HL-60 (cell line): Measurements from ENCODE around the gene THUMPD3.

Source experiments
- CTCF ChIP-seq: IDR thresholded peaks from one replicate; pipeline ENCODE4 v1.5.1; 2011; ENCODE audit warnings: low read length, control low read depth, inconsistent platforms; ENCODE audit not compliant: insufficient read depth
- GABPA ChIP-seq: IDR thresholded peaks from 2 replicates; pipeline ENCODE4 v1.6.1; 2012; ENCODE audit warnings: low read depth
- POLR2AphosphoS5 ChIP-seq: IDR thresholded peaks from 2 replicates; pipeline ENCODE4 v1.6.1; 2012; ENCODE audit warnings: low read depth

GRCh38 chr3:9349321-9350117 is 13.3 kb upstream of the THUMPD3 start:
- TF ChIP-seq CTCF (no peak), POLR2AphosphoS5 (no peak), GABPA (no peak)
